ENCODE measurements around the gene NF2. TPM values are rescaled to one million over a fixed set of nuclear protein-coding genes. Genes with fewer than 3 reads are reported as not detected.
A peak's percentile ranks its signal among the peaks of the same experiment; 100 is the strongest.
"Not testable (repeated sequence)": the region's sequence is repeated elsewhere in the genome, so short reads cannot be mapped to it uniquely, and the experiment has no call there.

NF2 gene
- total RNA-seq, 2 experiments from 2014 or later: 34.4 to 35.3 TPM

DNA sequence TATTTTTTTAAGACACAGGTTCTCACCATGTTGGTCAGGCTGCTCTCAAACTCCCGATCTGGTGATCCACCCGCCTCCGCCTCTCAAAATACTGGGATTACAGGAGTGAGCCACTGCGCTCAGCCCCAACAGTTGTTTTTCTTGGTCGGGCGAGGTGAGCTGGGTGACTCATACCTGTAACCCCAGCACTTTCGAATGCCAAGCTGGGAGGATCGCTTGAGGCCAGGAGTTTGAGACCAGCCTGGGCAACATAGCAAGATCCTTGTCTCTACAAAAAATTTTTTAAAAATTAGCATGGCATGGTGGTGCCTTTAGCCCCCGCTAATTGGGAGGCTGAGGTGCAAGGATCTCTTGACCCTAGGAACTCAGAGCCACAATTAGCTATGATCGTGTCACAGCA lies 7.0 kb upstream of the NF2 start:
- H3K4me3 Mint-ChIP-seq: no peak overlapping the region
- ChIA-PET POLR2A (interaction anchor here (2.5 kb wide), 1 partner anchor 8 kb away, joined by 8 read pairs; no protein-coding TSS in a partner anchor), CTCF (interaction anchor here (1.0 to 2.1 kb wide), 5 partner anchors 10 to 492 kb away, joined by 3 to 9 read pairs (median 5); no protein-coding TSS in a partner anchor)
- DNase-seq: no peak
- H3K9me3 Mint-ChIP-seq: no peaks in the 10 kb centered on the region
- no peak overlapping the region for H3K27ac Mint-ChIP-seq
- no peaks in the 10 kb centered on the region for H3K4me1 Mint-ChIP-seq (ENCODE audit: low read depth)
- no peaks in the 10 kb centered on the region for H3K27me3 Mint-ChIP-seq
- TF ChIP-seq, protein P1, sequence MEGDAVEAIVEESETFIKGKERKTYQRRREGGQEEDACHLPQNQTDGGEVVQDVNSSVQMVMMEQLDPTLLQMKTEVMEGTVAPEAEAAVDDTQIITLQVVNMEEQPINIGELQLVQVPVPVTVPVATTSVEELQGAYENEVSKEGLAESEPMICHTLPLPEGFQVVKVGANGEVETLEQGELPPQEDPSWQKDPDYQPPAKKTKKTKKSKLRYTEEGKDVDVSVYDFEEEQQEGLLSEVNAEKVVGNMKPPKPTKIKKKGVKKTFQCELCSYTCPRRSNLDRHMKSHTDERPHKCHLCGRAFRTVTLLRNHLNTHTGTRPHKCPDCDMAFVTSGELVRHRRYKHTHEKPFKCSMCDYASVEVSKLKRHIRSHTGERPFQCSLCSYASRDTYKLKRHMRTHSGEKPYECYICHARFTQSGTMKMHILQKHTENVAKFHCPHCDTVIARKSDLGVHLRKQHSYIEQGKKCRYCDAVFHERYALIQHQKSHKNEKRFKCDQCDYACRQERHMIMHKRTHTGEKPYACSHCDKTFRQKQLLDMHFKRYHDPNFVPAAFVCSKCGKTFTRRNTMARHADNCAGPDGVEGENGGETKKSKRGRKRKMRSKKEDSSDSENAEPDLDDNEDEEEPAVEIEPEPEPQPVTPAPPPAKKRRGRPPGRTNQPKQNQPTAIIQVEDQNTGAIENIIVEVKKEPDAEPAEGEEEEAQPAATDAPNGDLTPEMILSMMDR (IDR thresholded peaks at IDR 0.05): no peak
- H3K36me3 Mint-ChIP-seq (ENCODE audit: low read depth): no peaks in the 10 kb centered on the region
- ATAC-seq: no peak
- intact Hi-C loops (cut with micrococcal nuclease): no loop called here

GRCh38 chr22:29597871-29598683 lies 5.4 kb upstream of the NF2 start:
- CTCF ChIA-PET: interaction anchor here (1.4 to 2.1 kb wide), 4 partner anchors 8 to 407 kb away, joined by 3 to 11 read pairs (median 7); no protein-coding TSS in a partner anchor
- H3K36me3 Mint-ChIP-seq (ENCODE audit: low read depth); DNase-seq; H3K4me1 Mint-ChIP-seq (ENCODE audit: low read depth); H3K4me3 Mint-ChIP-seq; intact Hi-C loops (cut with micrococcal nuclease); H3K9me3 Mint-ChIP-seq; H3K27ac Mint-ChIP-seq; ATAC-seq; H3K27me3 Mint-ChIP-seq; POLR2A ChIA-PET: not testable (repeated sequence)

GRCh38 chr22:29598684-29599020 lies 4.8 kb upstream of the NF2 start:
- ChIA-PET POLR2A (no interaction called here), CTCF (interaction anchor here (0.7 to 2.1 kb wide), 3 partner anchors 9 to 27 kb away, joined by 3 to 11 read pairs (median 9); no protein-coding TSS in a partner anchor)
- H3K4me3 Mint-ChIP-seq: no peak overlapping the region
- no peaks in the 10 kb centered on the region for H3K4me1 Mint-ChIP-seq (ENCODE audit: low read depth)
- ATAC-seq: no peak
- H3K27me3 Mint-ChIP-seq: no peaks in the 10 kb centered on the region
- H3K27ac Mint-ChIP-seq: no peak overlapping the region
- TF ChIP-seq, protein P1 (IDR thresholded peaks at IDR 0.05): no peak
- DNase-seq: no peak
- no peaks in the 10 kb centered on the region for H3K9me3 Mint-ChIP-seq
- no peaks in the 10 kb centered on the region for H3K36me3 Mint-ChIP-seq (ENCODE audit: low read depth)
- intact Hi-C loops (cut with micrococcal nuclease): no loop called here

GRCh38 chr22:29604076-29604360 lies 585 bp downstream of the NF2 start:
- ChIA-PET CTCF (interaction anchor here (0.6 to 4.4 kb wide), 9 partner anchors 9 to 505 kb away, joined by 3 to 37 read pairs (median 3); no protein-coding TSS in a partner anchor), POLR2A (interaction anchor here (0.5 to 2.3 kb wide), 8 partner anchors 9 to 798 kb away, joined by 3 to 9 read pairs (median 5); no protein-coding TSS in a partner anchor)
- Mint-ChIP-seq H3K9me3 (no peaks in the 10 kb centered on the region), H3K27me3 (no peaks in the 10 kb centered on the region), H3K4me3 (peak overlapping the region; percentile 85), H3K36me3 (ENCODE audit: low read depth) (peaks cover 9% of the 10 kb centered on the region), H3K4me1 (ENCODE audit: low read depth) (peaks cover 22% of the 10 kb centered on the region), H3K27ac (peak overlapping the region; percentile 83)
- DNase-seq (peak; percentile 63), ATAC-seq (no peak)
- intact Hi-C loops (cut with micrococcal nuclease): no loop called here
- TF ChIP-seq, protein P1 (IDR thresholded peaks at IDR 0.05): no peak

DNA sequence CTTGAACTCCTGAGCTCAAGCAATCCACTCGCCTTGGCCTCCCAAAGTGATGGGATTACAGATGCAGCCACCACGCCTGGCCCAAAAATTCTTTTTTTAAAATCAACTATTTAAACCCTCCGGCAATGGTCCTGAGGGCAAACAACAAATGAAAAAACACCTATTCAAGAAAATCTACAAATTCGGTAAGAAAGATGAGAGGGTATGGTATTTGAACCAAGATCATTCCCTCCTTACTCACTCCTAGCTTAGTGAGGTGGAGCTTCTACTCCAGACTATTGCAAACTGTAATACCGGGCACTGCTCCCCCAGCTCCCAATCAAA lies 2.1 kb downstream of the NF2 start:
- no peaks in the 10 kb centered on the region for H3K27me3 Mint-ChIP-seq
- ATAC-seq (no peak), DNase-seq (no peak)
- H3K4me1 Mint-ChIP-seq (ENCODE audit: low read depth): peaks cover 22% of the 10 kb centered on the region
- intact Hi-C loops (cut with micrococcal nuclease): no loop called here
- peaks cover 14% of the 10 kb centered on the region for H3K36me3 Mint-ChIP-seq (ENCODE audit: low read depth)
- TF ChIP-seq, protein P1 (IDR thresholded peaks at IDR 0.05): no peak
- H3K4me3 Mint-ChIP-seq: peak overlapping the region; percentile 17
- ChIA-PET CTCF (interaction anchor here (1.2 to 4.4 kb wide), 6 partner anchors 16 to 503 kb away, joined by 3 to 37 read pairs (median 7); no protein-coding TSS in a partner anchor), POLR2A (interaction anchor here (0.8 to 2.3 kb wide), 6 partner anchors 9 to 232 kb away, joined by 3 to 9 read pairs (median 4); no protein-coding TSS in a partner anchor)
- H3K9me3 Mint-ChIP-seq: no peaks in the 10 kb centered on the region
- H3K27ac Mint-ChIP-seq: no peak overlapping the region

All from activated CD8-positive, alpha-beta T cell treated with anti-CD3 and anti-CD28 coated beads for 36 hours (primary cell).